Measurements from ENCODE around the gene TBCE.

- no peak for TF ChIP-seq POLR2AphosphoS5 (IDR thresholded peaks at IDR 0.05; ENCODE audit: low read depth, low read length)
- no peak for TF ChIP-seq TAF1 (IDR thresholded peaks at IDR 0.05; ENCODE audit: low read depth, low read length)
- TF ChIP-seq POLR2A (IDR thresholded peaks at IDR 0.05; ENCODE audit: low read depth, low read length), result no peak
- TF ChIP-seq PAX5 (IDR thresholded peaks at IDR 0.05; ENCODE audit: insufficient read depth, low read length, severe bottlenecking), result no peak
- no peak for TF ChIP-seq POU2F2 (IDR thresholded peaks at IDR 0.05; ENCODE audit: low read depth, low read length)
- TF ChIP-seq SPI1 (IDR thresholded peaks at IDR 0.05; ENCODE audit: low read depth, low read length), result no peak
Measured at GRCh38 chr1:235450433-235450832, 83.2 kb downstream of the TBCE start.
